Tibial artery (tissue), 4 donors: ENCODE measurements around the gene POP4.

Experiments used
- DNase-seq, 2 donors: peaks; one replicate each; pipeline ENCODE4 v3.0.0-alpha.2; 2019
- H3K27ac ChIP-seq, 2 donors: fragments of 200-600 bp; sonication (generic) in 1 of 2; 1 replicate in 1 of 2; 2 replicates in 1 of 2; pipeline ENCODE4 v1.5.1; 2018 to 2019; ENCODE audit warnings: mild to moderate bottlenecking in 1 of 2
- H3K27me3 ChIP-seq, 2 donors: fragments of 200-600 bp; sonication (generic) in 1 of 2; one replicate each; pipeline versions ENCODE4 v1.5.1 to v1.6.0; 2016 to 2019
- H3K36me3 ChIP-seq, 3 donors: fragments of 200-600 bp; sonication (generic) in 2 of 3; one replicate each; pipeline ENCODE4 v1.5.1; 2016 to 2019; ENCODE audit warnings: mild to moderate bottlenecking in 2 of 3
- H3K4me1 ChIP-seq, 4 donors: fragments of 200-600 bp; sonication (generic) in 2 of 4; 1 replicate in 3 of 4; 2 replicates in 1 of 4; pipeline ENCODE4 v1.5.1; 2016 to 2019
- H3K4me3 ChIP-seq, 2 donors: fragments of 200-600 bp; sonication (generic) in 1 of 2; 1 replicate in 1 of 2; 2 replicates in 1 of 2; pipeline ENCODE4 v1.5.1; 2018 to 2019; ENCODE audit warnings: mild to moderate bottlenecking in 2 of 2
- H3K9me3 ChIP-seq, 3 donors: fragments of 200-600 bp; sonication (generic) in 1 of 3; one replicate each; pipeline ENCODE4 v1.5.1; 2016 to 2019
- intact Hi-C: fragments of 100-400 bp; cut with DNase I; formaldehyde crosslinking; loops from one replicate; pipeline ENCODE4 v1.15.0; 2023; ENCODE audit warnings: low total_unique reads
- TF ChIP-seq, protein P1 (sequence below), 2 experiments: fragments of 200-600 bp in 1 of 2; fragments of 450-650 bp in 1 of 2; IDR thresholded peaks; one replicate each; pipeline ENCODE4 v1.5.1; 2017 to 2019; ENCODE audit warnings: antibody characterized with exemption in 2 of 2, mild to moderate bottlenecking in 1 of 2, moderate library complexity in 1 of 2

Gene POP4

DNA sequence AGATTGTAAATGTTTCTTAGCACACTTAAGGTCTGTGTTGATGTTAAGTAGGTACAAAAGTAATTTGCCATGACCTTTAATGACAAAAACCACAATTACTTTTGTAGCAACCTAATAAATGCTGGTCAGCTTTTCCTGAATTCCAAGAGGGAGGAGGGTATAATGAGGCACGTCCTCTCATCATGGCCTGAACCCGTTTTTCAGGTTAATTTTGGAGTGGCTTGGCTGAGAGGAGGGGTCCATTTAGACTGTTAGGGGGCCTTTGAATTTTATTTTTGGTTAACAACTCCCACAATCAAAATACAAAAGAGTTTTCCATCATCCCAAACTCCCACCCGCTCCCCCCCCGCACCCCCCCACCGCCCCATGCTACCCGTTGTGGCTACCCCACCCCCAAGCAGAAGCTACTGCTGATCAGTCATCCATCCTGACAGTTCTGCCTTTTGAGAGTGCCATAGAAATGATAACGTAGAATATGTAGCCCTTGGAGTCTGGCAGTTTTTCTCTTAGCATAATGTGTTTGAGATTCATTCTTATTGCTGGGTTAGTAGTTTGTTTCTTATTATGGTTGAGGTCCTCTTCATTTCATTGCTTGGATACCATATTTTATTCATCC is 44.8 kb downstream of the POP4 start:
- Histone ChIP-seq H3K27me3 (peaks cover 0 to 11% of the 10 kb centered on the region in 2 donors), H3K4me3 (no peak overlapping the region), H3K4me1 (peaks cover 0 to 5% (median 0%) of the 10 kb centered on the region in 4 donors), H3K36me3 (no peaks in the 10 kb centered on the region), H3K9me3 (peaks cover 0 to 4% (median 0%) of the 10 kb centered on the region in 3 donors), H3K27ac (no peak overlapping the region)
- no peak for DNase-seq
- TF ChIP-seq, protein P1, sequence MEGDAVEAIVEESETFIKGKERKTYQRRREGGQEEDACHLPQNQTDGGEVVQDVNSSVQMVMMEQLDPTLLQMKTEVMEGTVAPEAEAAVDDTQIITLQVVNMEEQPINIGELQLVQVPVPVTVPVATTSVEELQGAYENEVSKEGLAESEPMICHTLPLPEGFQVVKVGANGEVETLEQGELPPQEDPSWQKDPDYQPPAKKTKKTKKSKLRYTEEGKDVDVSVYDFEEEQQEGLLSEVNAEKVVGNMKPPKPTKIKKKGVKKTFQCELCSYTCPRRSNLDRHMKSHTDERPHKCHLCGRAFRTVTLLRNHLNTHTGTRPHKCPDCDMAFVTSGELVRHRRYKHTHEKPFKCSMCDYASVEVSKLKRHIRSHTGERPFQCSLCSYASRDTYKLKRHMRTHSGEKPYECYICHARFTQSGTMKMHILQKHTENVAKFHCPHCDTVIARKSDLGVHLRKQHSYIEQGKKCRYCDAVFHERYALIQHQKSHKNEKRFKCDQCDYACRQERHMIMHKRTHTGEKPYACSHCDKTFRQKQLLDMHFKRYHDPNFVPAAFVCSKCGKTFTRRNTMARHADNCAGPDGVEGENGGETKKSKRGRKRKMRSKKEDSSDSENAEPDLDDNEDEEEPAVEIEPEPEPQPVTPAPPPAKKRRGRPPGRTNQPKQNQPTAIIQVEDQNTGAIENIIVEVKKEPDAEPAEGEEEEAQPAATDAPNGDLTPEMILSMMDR (IDR thresholded peaks at IDR 0.05), result no peak
- intact Hi-C loops, result no loop called here

DNA sequence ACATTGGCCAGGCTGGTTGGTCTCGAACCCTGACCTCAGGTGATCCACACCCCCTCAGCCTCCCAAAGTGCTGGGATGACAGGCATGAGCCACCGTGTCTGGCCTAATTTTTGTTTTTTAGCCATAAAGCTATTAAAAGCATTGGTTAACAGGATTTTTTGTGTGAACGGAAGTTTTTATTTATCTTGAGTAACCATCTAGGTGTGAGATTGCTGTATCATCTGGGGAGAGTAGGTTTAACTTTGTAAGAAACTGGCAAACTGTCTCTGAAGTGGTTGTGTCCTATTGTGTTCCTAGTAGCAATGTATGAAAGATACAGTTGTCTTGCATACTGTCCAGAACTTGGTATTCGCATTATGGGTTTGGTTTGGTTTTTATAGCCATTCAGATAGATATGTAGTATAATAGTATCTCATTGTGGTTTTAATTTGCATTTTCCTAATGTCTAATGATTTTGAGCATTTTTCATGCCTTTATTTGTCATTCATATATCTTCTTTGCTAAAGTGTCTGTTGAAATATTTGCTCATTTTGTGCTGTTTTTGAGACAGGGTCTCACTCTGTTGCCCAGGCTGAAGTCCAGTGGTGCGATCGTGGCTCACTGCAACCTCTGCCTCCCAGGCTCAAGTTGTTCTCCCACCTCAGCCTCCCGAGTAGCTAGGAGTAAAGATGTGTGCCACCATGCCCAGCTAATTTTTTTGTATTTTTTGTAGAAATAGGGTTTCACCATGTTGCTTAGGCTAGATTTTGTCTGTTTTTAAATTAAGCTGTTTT is 45.7 kb downstream of the POP4 start:
- Histone ChIP-seq H3K27ac (no peak overlapping the region), H3K27me3 (peaks cover 0 to 11% of the 10 kb centered on the region in 2 donors), H3K4me3 (no peak overlapping the region), H3K36me3 (no peaks in the 10 kb centered on the region), H3K9me3 (peaks cover 0 to 4% (median 0%) of the 10 kb centered on the region in 3 donors), H3K4me1 (no peaks in the 10 kb centered on the region)
- no peak for DNase-seq
- TF ChIP-seq, protein P1 (IDR thresholded peaks at IDR 0.05), result no peak
- intact Hi-C loops, result no loop called here

DNA sequence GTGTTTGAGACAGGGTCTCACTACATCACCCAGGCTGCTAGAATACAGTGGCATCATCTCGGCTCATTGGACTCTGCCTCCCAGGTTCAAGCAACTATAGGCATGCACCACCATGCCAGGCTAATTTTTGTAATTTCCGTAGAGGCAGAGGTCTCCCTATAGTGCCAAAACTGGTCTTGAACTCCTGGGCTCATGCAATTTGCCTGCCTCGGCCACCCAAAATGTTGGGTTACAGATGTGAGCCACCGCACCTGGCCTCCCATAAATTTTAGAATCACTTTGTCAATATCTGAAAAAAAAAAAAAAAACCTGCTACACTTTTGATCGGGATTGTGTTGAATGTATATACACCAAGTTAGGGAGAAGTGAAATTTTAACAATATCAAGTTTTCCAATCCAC is 47.3 kb downstream of the POP4 start:
- no peaks in the 10 kb centered on the region for H3K4me1 ChIP-seq
- DNase-seq, result no peak
- H3K36me3 ChIP-seq, result no peaks in the 10 kb centered on the region
- TF ChIP-seq, protein P1 (IDR thresholded peaks at IDR 0.05), result no peak
- H3K4me3 ChIP-seq, result no peak overlapping the region
- no peak overlapping the region for H3K27ac ChIP-seq
- H3K9me3 ChIP-seq, result peaks cover 0 to 4% (median 0%) of the 10 kb centered on the region in 3 donors
- H3K27me3 ChIP-seq, result peaks cover 0 to 11% of the 10 kb centered on the region in 2 donors
- intact Hi-C loops, result no loop called here

DNA sequence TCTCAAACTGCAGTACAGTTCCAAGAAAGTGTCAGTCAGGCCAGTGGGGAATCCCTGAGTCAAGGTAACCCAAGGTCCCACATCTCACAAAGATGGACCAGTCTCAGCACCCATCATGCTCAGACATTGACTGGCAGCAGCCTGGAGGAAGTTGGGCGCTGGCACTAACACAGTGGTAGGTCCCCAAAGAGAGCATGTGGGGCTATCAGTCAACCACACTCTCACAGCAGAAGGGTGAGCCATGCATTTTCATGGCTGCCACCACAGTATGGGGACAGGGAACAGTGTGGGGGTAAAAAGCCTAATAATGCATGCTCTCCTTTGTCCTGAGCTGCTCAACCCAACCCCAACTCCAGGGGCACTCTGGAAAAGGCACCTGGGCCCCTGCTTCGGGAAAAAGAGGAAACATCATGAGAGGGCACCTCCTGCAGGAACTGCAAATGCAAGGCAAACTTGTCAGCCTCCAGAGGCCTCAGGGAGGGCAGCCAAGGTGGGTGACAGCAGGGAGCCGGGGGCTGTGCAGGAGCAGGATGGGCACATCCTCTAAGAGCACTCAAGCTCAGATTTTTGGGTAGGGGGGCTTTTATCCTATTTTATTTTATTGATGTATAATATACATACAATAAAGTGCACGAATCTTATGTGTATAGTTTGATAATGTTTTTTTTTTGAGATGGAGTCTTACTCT is 49.7 kb downstream of the POP4 start:
- intact Hi-C loops, result no loop called here
- peak in 1 of 2 donors; percentile 50 for DNase-seq
- TF ChIP-seq, protein P1 (IDR thresholded peaks at IDR 0.05), result no peak

DNA sequence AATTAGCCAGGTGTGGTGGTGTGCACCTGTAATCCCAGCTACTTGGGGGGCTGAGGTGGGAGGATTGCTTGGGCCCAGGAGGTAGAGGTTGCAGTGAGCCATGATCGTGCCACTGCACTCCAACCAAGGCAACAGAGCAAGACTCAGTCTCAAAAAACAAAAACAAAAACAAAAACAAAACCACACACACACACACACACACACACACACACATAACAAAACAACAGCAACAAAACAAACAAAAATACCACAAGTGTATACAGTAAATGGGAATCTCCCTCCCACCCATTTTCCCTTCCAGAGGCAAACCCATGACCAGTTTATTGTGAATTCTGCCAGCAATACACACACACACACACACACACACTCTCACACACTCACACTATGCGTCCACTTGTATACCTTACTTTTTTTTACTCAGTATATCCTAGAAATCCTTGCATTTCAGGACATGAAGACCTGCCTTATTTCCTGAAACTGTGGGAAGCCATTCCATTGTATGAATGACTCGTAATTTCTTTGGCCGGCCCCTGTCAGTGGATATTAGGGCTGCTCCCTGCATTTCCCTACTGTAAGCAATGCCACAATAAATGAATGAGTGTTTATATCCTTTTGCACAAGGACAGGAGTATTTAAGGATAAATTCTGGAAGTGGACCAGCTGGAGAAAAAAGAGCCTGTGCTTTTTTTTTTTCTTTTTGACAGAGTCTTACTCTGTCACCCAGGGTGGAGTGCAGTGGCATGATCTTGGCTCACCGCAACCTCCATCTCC is 52.3 kb downstream of the POP4 start:
- TF ChIP-seq, protein P1 (IDR thresholded peaks at IDR 0.05), result no peak
- peaks cover 0 to 4% (median 0%) of the 10 kb centered on the region in 3 donors for H3K9me3 ChIP-seq
- no peaks in the 10 kb centered on the region for H3K36me3 ChIP-seq
- H3K4me1 ChIP-seq, result peaks cover 0 to 23% (median 19%) of the 10 kb centered on the region in 4 donors
- DNase-seq, result no peak
- H3K27ac ChIP-seq, result no peak overlapping the region
- intact Hi-C loops, result no loop called here
- no peaks in the 10 kb centered on the region for H3K27me3 ChIP-seq
- no peak overlapping the region for H3K4me3 ChIP-seq

More for the DNA sequence above, 49.7 kb downstream of the POP4 start:
- Histone ChIP-seq H3K36me3 (no peaks in the 10 kb centered on the region), H3K9me3 (peaks cover 0 to 4% (median 0%) of the 10 kb centered on the region in 3 donors), H3K4me3 (no peak overlapping the region), H3K4me1 (no peaks in the 10 kb centered on the region), H3K27ac (no peak overlapping the region), H3K27me3 (peaks cover 0 to 8% of the 10 kb centered on the region in 2 donors)
